GM18517 (cell line): Measurements from ENCODE around the gene PLCB1.

ENCODE experiments used
- ATAC-seq: cut with Tn5 transposase; IDR thresholded peaks from one replicate; pipeline ENCODE4 v1.9.1; 2021; ENCODE audit warnings: mild to moderate bottlenecking, moderate library complexity; ENCODE audit not compliant: unreplicated experiment

PLCB1 gene

GRCh38 chr20:8129211-8129976 lies 2.7 kb upstream of the PLCB1 start:
- ATAC-seq = no peak

GRCh38 chr20:8130840-8131526 lies 1.1 kb upstream of the PLCB1 start:
- no peak for ATAC-seq

- peak; percentile 34 for ATAC-seq
Measured at GRCh38 chr20:8132484-8133309, 631 bp downstream of the PLCB1 start.

- no peak for ATAC-seq
Measured at GRCh38 chr20:8133310-8133768, 1.3 kb downstream of the PLCB1 start.

- ATAC-seq = no peak
Measured at GRCh38 chr20:8133851-8134451, 1.9 kb downstream of the PLCB1 start.

- no peak for ATAC-seq
Measured at GRCh38 chr20:8139899-8140298, 7.8 kb downstream of the PLCB1 start.

- no peak for ATAC-seq
Measured at GRCh38 chr20:8143474-8143873, 11.4 kb downstream of the PLCB1 start.

- ATAC-seq = no peak
Measured at GRCh38 chr20:8144282-8145245, 12.5 kb downstream of the PLCB1 start.

GRCh38 chr20:8145246-8146168 lies 13.4 kb downstream of the PLCB1 start:
- no peak for ATAC-seq

GRCh38 chr20:8147476-8147875 lies 15.4 kb downstream of the PLCB1 start:
- ATAC-seq = no peak

GRCh38 chr20:8148501-8148900 lies 16.4 kb downstream of the PLCB1 start:
- no peak for ATAC-seq

GRCh38 chr20:8150591-8150990 lies 18.5 kb downstream of the PLCB1 start:
- ATAC-seq = no peak

GRCh38 chr20:8151372-8151771 lies 19.3 kb downstream of the PLCB1 start:
- ATAC-seq = no peak

GRCh38 chr20:8152183-8152582 lies 20.1 kb downstream of the PLCB1 start:
- no peak for ATAC-seq

- no peak for ATAC-seq
Measured at GRCh38 chr20:8152847-8153246, 20.8 kb downstream of the PLCB1 start.

GRCh38 chr20:8153281-8153908 lies 21.3 kb downstream of the PLCB1 start:
- ATAC-seq = no peak

GRCh38 chr20:8154638-8155037 lies 22.6 kb downstream of the PLCB1 start:
- ATAC-seq = no peak

GRCh38 chr20:8155229-8155628 lies 23.2 kb downstream of the PLCB1 start:
- ATAC-seq = no peak
